Choroid plexus epithelial cell (primary cell): Measurements from ENCODE around the gene XIRP2.

Experiments
- DNase-seq: peaks from one replicate; pipeline ENCODE4 v3.0.0-alpha.2; 2010; ENCODE audit warnings: low read depth
- H3K4me3 ChIP-seq: 2 replicates; pipeline ENCODE4 v1.5.1; 2011; ENCODE audit warnings: low read depth, mild to moderate bottlenecking, control low read depth, low read length, moderate library complexity
- CTCF ChIP-seq: conservative IDR thresholded peaks from 2 replicates; pipeline ENCODE4 v1.5.1; 2011; ENCODE audit warnings: low read depth, mild to moderate bottlenecking, control low read depth, inconsistent platforms, low read length, moderate library complexity

XIRP2 gene

GRCh38 chr2:166870346-166870745 lies 17.9 kb upstream of the XIRP2 start:
- no peak overlapping the region for H3K4me3 ChIP-seq
- TF ChIP-seq CTCF: no peak
- no peak for DNase-seq

GRCh38 chr2:166881177-166881576 lies 7.1 kb upstream of the XIRP2 start:
- DNase-seq: peak; percentile 37
- no peak overlapping the region for H3K4me3 ChIP-seq
- TF ChIP-seq CTCF: no peak

GRCh38 chr2:166882851-166883250 lies 5.4 kb upstream of the XIRP2 start:
- DNase-seq: no peak
- TF ChIP-seq CTCF: no peak

GRCh38 chr2:166891727-166892126 lies 3.4 kb downstream of the XIRP2 start:
- no peak overlapping the region for H3K4me3 ChIP-seq
- no peak for TF ChIP-seq CTCF
- peak; percentile 20 for DNase-seq

More at GRCh38 chr2:166882851-166883250, 5.4 kb upstream of the XIRP2 start:
- H3K4me3 ChIP-seq: no peak overlapping the region

- no peak for DNase-seq
- H3K4me3 ChIP-seq: no peak overlapping the region
- no peak for TF ChIP-seq CTCF
Measured at GRCh38 chr2:166892397-166892796, 4.1 kb downstream of the XIRP2 start.

GRCh38 chr2:166895243-166895642 lies 7.0 kb downstream of the XIRP2 start:
- no peak for TF ChIP-seq CTCF
- no peak overlapping the region for H3K4me3 ChIP-seq
- DNase-seq: no peak

GRCh38 chr2:166897666-166898065 lies 9.4 kb downstream of the XIRP2 start:
- no peak for TF ChIP-seq CTCF
- H3K4me3 ChIP-seq: no peak overlapping the region
- DNase-seq: no peak
